Karpas-422 (cell line): ENCODE results near the gene MTA3. TPM values are rescaled to one million over a fixed set of nuclear protein-coding genes. Genes with fewer than 3 reads are reported as not detected.

Experiments
- DNase-seq: peaks from one replicate; pipeline ENCODE4 v3.0.0-alpha.2; 2015
- H2AFZ ChIP-seq: fragments of 200-600 bp; sonication (generic); 2 replicates; pipeline ENCODE4 v1.6.1; 2014; ENCODE audit warnings: antibody characterized with exemption, low read length, mixed read lengths
- H3K27ac ChIP-seq: fragments of 200-600 bp; sonication (generic); 2 replicates; pipeline ENCODE4 v1.5.1; 2014; ENCODE audit warnings: mild to moderate bottlenecking, low read length, moderate library complexity
- H3K27me3 ChIP-seq: fragments of 200-600 bp; sonication (generic); 2 replicates; pipeline ENCODE4 v1.6.1; 2014; ENCODE audit warnings: low read length, mixed read lengths
- H3K36me3 ChIP-seq: fragments of 200-600 bp; sonication (generic); 2 replicates; pipeline ENCODE4 v1.6.1; 2014; ENCODE audit warnings: low read length, mixed read lengths; ENCODE audit not compliant: insufficient read depth
- H3K4me1 ChIP-seq: fragments of 200-600 bp; sonication (generic); 2 replicates; pipeline ENCODE4 v1.6.1; 2014; ENCODE audit warnings: mild to moderate bottlenecking, low read length, mixed read lengths
- H3K4me2 ChIP-seq: fragments of 200-600 bp; sonication (generic); 2 replicates; pipeline ENCODE4 v1.6.1; 2014; ENCODE audit warnings: low read length, low read depth, mild to moderate bottlenecking; ENCODE audit not compliant: poor library complexity, severe bottlenecking
- H3K4me3 ChIP-seq: fragments of 200-600 bp; sonication (generic); 2 replicates; pipeline ENCODE4 v1.5.1; 2014; ENCODE audit warnings: mild to moderate bottlenecking, antibody characterized with exemption, low read length, mixed read lengths
- H3K79me2 ChIP-seq: fragments of 200-600 bp; sonication (generic); 2 replicates; pipeline ENCODE4 v1.6.1; 2014; ENCODE audit warnings: mild to moderate bottlenecking, low read length, mixed read lengths
- H3K9ac ChIP-seq: fragments of 200-600 bp; sonication (generic); 2 replicates; pipeline ENCODE4 v1.6.0; 2014; ENCODE audit warnings: low read length
- H3K9me2 ChIP-seq: fragments of 200-600 bp; sonication (generic), shearing (Covaris generic); replicated peaks from 2 replicates; pipeline ENCODE4 v1.6.0; 2014; ENCODE audit warnings: mild to moderate bottlenecking, low read length, moderate library complexity; ENCODE audit not compliant: insufficient read depth
- H3K9me3 ChIP-seq: fragments of 300-700, 200-600 bp; sonication (generic); 2 replicates; pipeline ENCODE4 v1.6.1; 2014; ENCODE audit warnings: low read length, mixed read lengths
- H4K20me1 ChIP-seq: fragments of 200-600 bp; sonication (generic); 2 replicates; pipeline ENCODE4 v1.6.1; 2014; ENCODE audit warnings: mild to moderate bottlenecking, antibody characterized with exemption, low read length, low read depth; ENCODE audit not compliant: insufficient read depth
- total RNA-seq: library from RNA; depleted of rRNA; stranded (reverse); fragments of >200 nt; shearing (Covaris generic); gene quantifications from 2 replicates; pipeline ENCODE4 v1.2.3, GENCODE V29; 2014; ENCODE audit warnings: low replicate concordance

MTA3 gene
- total RNA-seq, 1 experiment from 2014 or later: 149 TPM

GRCh38 chr2:42752816-42753813, 184.7 kb downstream of the MTA3 start:
- peak overlapping the region; percentile 67; the same call in 1 of the 2 replicates for H3K27ac ChIP-seq
- DNase-seq: no peak
- H3K36me3 ChIP-seq: peaks cover 27% of the 10 kb centered on the region; the same call in 1 of the 2 replicates
- peaks cover 4% of the 10 kb centered on the region; the same call in 1 of the 2 replicates for H3K79me2 ChIP-seq
- no peak overlapping the region for H3K9ac ChIP-seq
- H3K9me3 ChIP-seq: no peaks in the 10 kb centered on the region
- H3K27me3 ChIP-seq: no peaks in the 10 kb centered on the region
- H3K9me2 ChIP-seq: no peaks in the 10 kb centered on the region
- no peaks in the 10 kb centered on the region for H4K20me1 ChIP-seq
- H2AFZ ChIP-seq: no peak overlapping the region
- H3K4me2 ChIP-seq: no peak overlapping the region
- peaks cover 35% of the 10 kb centered on the region for H3K4me1 ChIP-seq
- H3K4me3 ChIP-seq: no peak overlapping the region

GRCh38 chr2:42754021-42754775, 185.8 kb downstream of the MTA3 start:
- Histone ChIP-seq H3K9ac (no peak overlapping the region), H3K4me3 (no peak overlapping the region), H3K36me3 (peaks cover 24% of the 10 kb centered on the region; the same call in 1 of the 2 replicates), H3K4me2 (no peak overlapping the region), H3K9me2 (no peaks in the 10 kb centered on the region), H3K27me3 (no peaks in the 10 kb centered on the region), H2AFZ (no peak overlapping the region), H3K4me1 (peaks cover 31% of the 10 kb centered on the region), H3K9me3 (no peaks in the 10 kb centered on the region), H4K20me1 (no peaks in the 10 kb centered on the region), H3K27ac (no peak overlapping the region), H3K79me2 (no peaks in the 10 kb centered on the region)
- DNase-seq: no peak

GRCh38 chr2:42754776-42755140, 186.3 kb downstream of the MTA3 start:
- Histone ChIP-seq H3K9ac (no peak overlapping the region), H3K79me2 (no peaks in the 10 kb centered on the region), H3K4me2 (no peak overlapping the region), H3K9me3 (no peaks in the 10 kb centered on the region), H3K4me3 (no peak overlapping the region), H2AFZ (no peak overlapping the region), H4K20me1 (no peaks in the 10 kb centered on the region), H3K4me1 (peaks cover 31% of the 10 kb centered on the region), H3K9me2 (no peaks in the 10 kb centered on the region), H3K27me3 (no peaks in the 10 kb centered on the region), H3K36me3 (peaks cover 27% of the 10 kb centered on the region; the same call in 1 of the 2 replicates), H3K27ac (no peak overlapping the region)
- no peak for DNase-seq

- no peaks in the 10 kb centered on the region for H3K9me3 ChIP-seq
- peaks cover 27% of the 10 kb centered on the region; the same call in 1 of the 2 replicates for H3K36me3 ChIP-seq
- no peak overlapping the region for H2AFZ ChIP-seq
- no peak overlapping the region for H3K9ac ChIP-seq
- no peaks in the 10 kb centered on the region for H3K79me2 ChIP-seq
- H3K4me1 ChIP-seq: peaks cover 28% of the 10 kb centered on the region
- H3K9me2 ChIP-seq: no peaks in the 10 kb centered on the region
- H3K27ac ChIP-seq: no peak overlapping the region
- no peaks in the 10 kb centered on the region for H4K20me1 ChIP-seq
- H3K4me3 ChIP-seq: no peak overlapping the region
- no peak for DNase-seq
- H3K27me3 ChIP-seq: no peaks in the 10 kb centered on the region
- no peak overlapping the region for H3K4me2 ChIP-seq
Measured at GRCh38 chr2:42755191-42755880, 186.9 kb downstream of the MTA3 start.

GRCh38 chr2:42756150-42756775, 187.8 kb downstream of the MTA3 start:
- Histone ChIP-seq H3K9me2 (no peaks in the 10 kb centered on the region), H3K27ac (no peak overlapping the region), H3K27me3 (no peaks in the 10 kb centered on the region), H4K20me1 (no peaks in the 10 kb centered on the region), H3K4me1 (peaks cover 18% of the 10 kb centered on the region), H3K9ac (no peak overlapping the region), H3K9me3 (no peaks in the 10 kb centered on the region), H2AFZ (no peak overlapping the region), H3K79me2 (no peaks in the 10 kb centered on the region), H3K36me3 (peaks cover 27% of the 10 kb centered on the region; the same call in 1 of the 2 replicates), H3K4me2 (no peak overlapping the region), H3K4me3 (no peak overlapping the region)
- no peak for DNase-seq

- Histone ChIP-seq H3K27me3 (no peaks in the 10 kb centered on the region), H3K9me3 (no peaks in the 10 kb centered on the region), H3K27ac (no peak overlapping the region), H3K4me1 (peaks cover 10% of the 10 kb centered on the region), H3K4me2 (no peak overlapping the region), H3K4me3 (no peak overlapping the region), H3K36me3 (peaks cover 27% of the 10 kb centered on the region; the same call in 1 of the 2 replicates), H3K79me2 (no peaks in the 10 kb centered on the region), H4K20me1 (no peaks in the 10 kb centered on the region), H3K9ac (no peak overlapping the region), H3K9me2 (no peaks in the 10 kb centered on the region), H2AFZ (no peak overlapping the region)
- no peak for DNase-seq
Measured at GRCh38 chr2:42756966-42757513, 188.6 kb downstream of the MTA3 start.

GRCh38 chr2:42757981-42758740, 189.7 kb downstream of the MTA3 start:
- Histone ChIP-seq H3K27ac (no peak overlapping the region), H3K4me2 (no peak overlapping the region), H3K9me3 (no peaks in the 10 kb centered on the region), H3K4me3 (no peak overlapping the region), H3K36me3 (peaks cover 23% of the 10 kb centered on the region; the same call in 1 of the 2 replicates), H3K9ac (no peak overlapping the region), H3K79me2 (no peaks in the 10 kb centered on the region), H3K4me1 (no peaks in the 10 kb centered on the region), H4K20me1 (no peaks in the 10 kb centered on the region), H2AFZ (no peak overlapping the region), H3K9me2 (no peaks in the 10 kb centered on the region), H3K27me3 (no peaks in the 10 kb centered on the region)
- DNase-seq: no peak
